Fibroblast of skin of back (primary cell): ENCODE data around the gene FAM89B.
"Not testable (repeated sequence)": the region's sequence is repeated elsewhere in the genome, so short reads cannot be mapped to it uniquely, and the experiment has no call there.

ENCODE experiments used
- DNase-seq: peaks from one replicate; pipeline ENCODE4 v3.0.0-alpha.2; 2013

FAM89B gene

GRCh38 chr11:65556470-65557279 is 15.7 kb upstream of the FAM89B start:
- DNase-seq = no peak

- peak; percentile 39 for DNase-seq
These were observed 14.9 kb upstream of the FAM89B start for GRCh38 chr11:65557280-65558001.

GRCh38 chr11:65558002-65558929 is 14.1 kb upstream of the FAM89B start, which contains the start of gene LTBP3:
LTBP3 (minus strand) TSS chr11:65558359; CDS start chr11:65557959, 400 bp downstream.
- peak; percentile 91 for DNase-seq

- DNase-seq = peak; percentile 75
These were observed 13.3 kb upstream of the FAM89B start for GRCh38 chr11:65558930-65559509.

- DNase-seq = no peak
These were observed 12.8 kb upstream of the FAM89B start for GRCh38 chr11:65559535-65559934.

- peak; percentile 79 for DNase-seq
These were observed 12.3 kb upstream of the FAM89B start for GRCh38 chr11:65559951-65560537.

- peak; percentile 86 for DNase-seq
These were observed 11.6 kb upstream of the FAM89B start for GRCh38 chr11:65560555-65561418.

GRCh38 chr11:65562020-65562419 is 10.3 kb upstream of the FAM89B start:
- no peak for DNase-seq

GRCh38 chr11:65562788-65563187 is 9.6 kb upstream of the FAM89B start:
- no peak for DNase-seq

- DNase-seq = no peak
These were observed 8.7 kb upstream of the FAM89B start for GRCh38 chr11:65563601-65564000.

GRCh38 chr11:65564879-65565559 is 7.3 kb upstream of the FAM89B start:
- DNase-seq = not testable (repeated sequence)

GRCh38 chr11:65565624-65566453 is 6.5 kb upstream of the FAM89B start:
- DNase-seq = peak; percentile 46

- DNase-seq = no peak
These were observed 3.0 kb upstream of the FAM89B start for GRCh38 chr11:65569164-65569972.

GRCh38 chr11:65569973-65570918 is 2.1 kb upstream of the FAM89B start, which contains the start of gene ZNRD2:
ZNRD2 (plus strand) TSS chr11:65570477; CDS start chr11:65570492, 15 bp downstream.
- peak; percentile 99 for DNase-seq

- no peak for DNase-seq
These were observed 918 bp upstream of the FAM89B start for GRCh38 chr11:65571420-65571819.

GRCh38 chr11:65571940-65572339 is 398 bp upstream of the FAM89B start:
- peak; percentile 56 for DNase-seq
